DMS114 treated with DMSO at 0.1 percent for 48 hours (cell line): ENCODE results near the gene KARS1.
A peak's percentile ranks its signal among the peaks of the same experiment; 100 is the strongest.

Experiments used
- DNase-seq: peaks from one replicate; lab custom pipeline; 2025; ENCODE audit not compliant: unreplicated experiment; lab: John Stamatoyannopoulos, UW

KARS1 gene

DNA sequence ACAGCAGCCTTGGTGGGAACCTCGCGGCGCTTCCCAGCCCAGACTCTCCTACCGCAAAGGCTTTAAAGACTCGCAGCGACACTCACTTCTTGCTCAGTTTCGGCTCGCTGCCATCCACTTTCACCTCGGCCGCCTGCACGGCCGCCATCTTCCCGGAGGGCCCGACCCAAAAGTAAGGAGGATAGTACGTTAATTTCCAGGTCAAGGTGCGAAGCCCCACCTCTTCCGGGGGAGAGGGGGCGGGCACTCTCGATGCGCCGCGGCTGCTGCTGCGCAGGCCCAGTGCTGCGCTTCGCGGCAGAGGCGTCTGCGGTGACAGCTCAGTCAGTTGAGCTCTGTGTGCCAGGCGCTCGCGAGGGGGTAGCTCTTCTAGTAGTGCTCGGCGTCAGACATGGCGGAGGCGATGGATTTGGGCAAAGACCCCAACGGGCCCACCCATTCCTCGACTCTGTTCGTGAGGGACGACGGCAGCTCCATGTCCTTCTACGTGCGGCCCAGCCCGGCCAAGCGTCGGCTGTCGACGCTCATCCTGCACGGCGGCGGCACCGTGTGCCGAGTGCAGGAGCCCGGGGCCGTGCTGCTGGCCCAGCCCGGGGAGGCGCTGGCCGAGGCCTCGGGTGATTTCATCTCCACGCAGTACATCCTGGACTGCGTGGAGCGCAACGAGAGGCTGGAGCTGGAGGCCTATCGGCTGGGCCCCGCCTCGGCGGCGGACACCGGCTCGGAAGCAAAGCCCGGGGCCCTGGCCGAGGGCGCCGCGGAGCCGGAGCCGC lies at the start of gene KARS1, which contains the start of gene TERF2IP:
Gene KARS1, minus strand, starts transcription at position 174 of the 773 bp plus-strand sequence. Its CDS starts 26 bp downstream, at position 148.
Gene TERF2IP, plus strand, starts transcription at position 282 of the 773 bp plus-strand sequence. Its CDS starts 110 bp downstream, at position 392.
- peak; percentile 90 for DNase-seq

DNA sequence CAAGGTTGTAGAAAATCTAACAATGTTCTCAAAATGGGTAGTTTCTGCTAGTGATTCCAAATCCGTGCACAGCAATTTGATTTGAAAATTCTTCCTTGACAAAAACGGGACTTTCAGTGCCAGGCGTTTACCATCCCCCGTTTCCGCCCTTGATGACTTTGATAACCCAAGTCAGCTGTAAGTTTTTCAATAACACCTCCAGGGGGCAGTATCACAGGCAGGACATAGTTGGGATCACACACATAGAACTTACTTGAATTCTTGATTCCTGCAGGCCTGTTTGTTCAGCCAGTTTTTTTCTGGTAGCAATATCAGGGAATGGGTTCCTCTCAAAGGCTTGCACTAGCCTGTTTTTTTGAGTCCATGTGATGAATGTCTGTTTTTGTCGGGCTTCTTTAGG lies 48.2 kb upstream of the KARS1 start:
- no peak for DNase-seq

DNA sequence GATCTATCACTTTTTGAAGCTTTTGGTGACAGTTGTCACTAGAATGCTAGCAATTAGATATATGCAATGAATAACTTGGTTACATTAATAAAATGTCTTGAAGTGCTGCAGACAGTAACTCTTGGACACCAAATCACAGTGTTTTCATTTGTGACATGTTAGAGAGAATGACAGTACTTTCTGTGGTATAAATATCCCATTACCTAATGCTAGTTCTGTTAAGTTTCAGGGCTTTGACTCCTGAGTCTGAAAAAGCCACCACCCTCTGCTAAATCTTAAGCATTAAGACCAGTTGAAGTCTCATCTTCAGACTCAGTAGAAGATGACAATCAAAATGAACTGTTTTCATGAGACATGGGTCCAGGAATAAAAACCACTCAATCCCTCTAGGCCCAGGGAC lies 39.9 kb upstream of the KARS1 start:
- DNase-seq = no peak

DNA sequence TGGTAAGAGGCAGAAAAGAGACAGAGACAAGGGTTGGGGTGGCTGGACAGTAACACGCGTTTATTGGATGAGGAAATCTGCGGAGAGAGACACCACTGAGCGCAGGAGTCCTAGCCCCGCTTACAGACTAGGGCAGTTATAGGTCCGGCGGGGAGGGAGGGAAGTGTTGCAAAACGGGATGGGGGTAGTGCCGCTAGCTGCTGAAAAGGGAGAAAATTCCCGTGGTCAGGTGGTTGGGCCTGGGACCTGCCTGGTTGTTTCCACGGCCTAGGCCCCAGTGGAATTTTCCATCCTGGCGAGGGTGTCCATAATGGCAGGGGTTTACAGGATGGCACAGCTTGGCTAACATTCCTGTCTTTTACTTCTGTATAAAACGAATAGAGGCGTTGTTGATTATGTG lies 34.8 kb upstream of the KARS1 start:
- DNase-seq = no peak

DNA sequence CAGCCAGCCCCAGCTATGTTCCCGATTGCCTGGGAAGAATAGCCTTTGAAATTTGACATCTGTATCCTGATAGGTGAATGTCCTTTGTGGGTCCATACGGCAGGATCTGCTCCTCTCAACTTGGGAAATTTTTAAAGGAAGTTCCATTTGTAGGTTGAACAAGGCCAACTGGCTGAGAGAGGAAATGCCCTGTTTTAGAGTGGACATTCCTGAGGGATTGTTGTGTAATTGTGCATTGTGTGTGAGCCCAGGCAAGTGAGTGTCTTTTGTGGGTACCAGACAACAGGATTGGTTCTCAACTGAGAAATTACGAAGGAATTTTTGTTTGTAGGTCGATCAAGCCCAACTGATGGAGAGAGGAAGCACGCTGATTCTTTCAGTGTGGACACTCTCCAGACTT lies 31.9 kb upstream of the KARS1 start:
- no peak for DNase-seq

DNA sequence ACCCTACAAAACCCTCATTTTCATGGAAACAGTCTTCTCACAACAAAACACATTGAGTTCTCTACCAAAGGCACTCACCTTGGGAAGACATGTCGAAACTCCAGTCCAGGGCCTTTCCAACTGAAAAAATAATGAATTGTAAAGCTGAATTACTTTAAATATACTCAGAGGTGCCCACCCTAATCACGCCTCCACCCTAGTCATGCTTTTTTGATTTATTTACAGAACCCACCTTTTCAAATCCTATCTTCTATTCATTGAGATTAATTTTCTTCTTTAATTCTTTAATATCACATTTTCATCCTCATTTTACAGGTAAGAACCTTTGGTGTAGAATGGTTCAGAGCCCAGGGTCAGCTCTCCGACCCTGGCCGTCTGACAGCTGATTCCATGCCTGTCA lies 29.4 kb upstream of the KARS1 start, which contains the start of gene CPHXL2:
Gene CPHXL2, minus strand, starts transcription at position 101 of the 400 bp plus-strand sequence. Its CDS starts 10 bp downstream, at position 91.
- DNase-seq = no peak

DNA sequence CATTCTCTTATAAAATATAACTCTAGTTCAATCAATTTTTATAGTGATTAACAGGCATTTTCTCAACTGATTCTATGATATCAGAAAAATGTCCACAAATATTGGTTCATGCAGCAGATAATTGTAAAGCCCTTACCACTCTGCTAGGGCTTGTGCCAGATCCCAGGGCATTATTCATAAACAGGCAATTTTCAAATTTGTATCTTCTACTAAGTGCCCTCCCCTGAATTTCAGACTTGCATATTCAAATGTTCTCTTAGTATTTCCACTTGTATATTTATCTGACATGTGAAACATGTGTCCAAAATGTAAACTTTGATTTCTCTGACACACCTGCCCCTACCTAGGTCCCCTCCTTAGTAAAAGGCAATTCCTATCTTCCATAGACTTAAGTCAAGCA lies 20.0 kb upstream of the KARS1 start:
- DNase-seq = no peak

DNA sequence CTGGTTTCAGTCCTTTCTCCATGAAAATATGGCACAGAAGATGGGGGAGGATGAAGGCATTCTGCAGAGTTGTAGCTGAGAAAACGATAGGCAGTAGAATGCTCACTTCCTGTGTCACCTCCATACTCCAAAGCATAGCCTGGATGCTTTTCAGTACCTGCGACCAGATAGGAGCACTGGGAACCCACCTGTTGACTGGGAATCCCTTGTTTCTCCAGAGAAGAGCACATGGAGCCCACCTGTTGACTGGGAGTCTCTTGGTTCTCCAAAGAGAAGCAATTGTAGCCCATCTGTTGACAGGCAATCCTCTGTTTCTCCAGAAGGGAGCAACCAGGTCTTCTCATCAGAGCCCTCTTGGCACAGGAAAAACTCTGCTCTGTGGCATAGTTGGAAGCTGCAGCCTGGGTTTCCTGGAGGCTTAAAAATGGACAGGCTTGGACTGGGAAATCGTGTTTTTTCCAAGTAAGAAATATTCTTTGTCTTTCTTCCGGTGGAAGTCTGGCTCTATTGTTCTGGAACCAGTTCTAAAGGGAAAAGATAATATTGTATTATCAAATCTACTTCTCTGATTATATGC lies 13.3 kb upstream of the KARS1 start:
- DNase-seq = no peak

DNA sequence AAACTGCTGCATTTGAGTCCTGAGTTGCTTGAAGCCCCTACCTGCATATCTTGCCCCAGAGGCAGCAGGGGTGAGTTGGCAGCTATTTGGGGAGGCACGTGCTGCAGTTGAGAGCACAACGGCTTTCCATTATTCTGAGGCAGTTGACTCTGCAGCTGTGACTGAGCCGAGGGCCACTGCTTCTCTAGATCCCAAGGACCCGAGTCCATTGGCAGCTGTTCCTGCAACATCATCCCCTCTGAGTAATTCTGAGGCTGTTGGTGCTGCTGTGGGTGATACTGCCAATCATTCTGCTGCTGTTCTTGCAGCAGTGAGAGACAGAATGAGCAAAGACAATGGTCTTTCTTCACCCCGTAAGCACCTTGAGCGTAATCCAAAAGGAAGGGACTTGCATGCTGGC lies 12.9 kb upstream of the KARS1 start:
- DNase-seq = no peak

DNA sequence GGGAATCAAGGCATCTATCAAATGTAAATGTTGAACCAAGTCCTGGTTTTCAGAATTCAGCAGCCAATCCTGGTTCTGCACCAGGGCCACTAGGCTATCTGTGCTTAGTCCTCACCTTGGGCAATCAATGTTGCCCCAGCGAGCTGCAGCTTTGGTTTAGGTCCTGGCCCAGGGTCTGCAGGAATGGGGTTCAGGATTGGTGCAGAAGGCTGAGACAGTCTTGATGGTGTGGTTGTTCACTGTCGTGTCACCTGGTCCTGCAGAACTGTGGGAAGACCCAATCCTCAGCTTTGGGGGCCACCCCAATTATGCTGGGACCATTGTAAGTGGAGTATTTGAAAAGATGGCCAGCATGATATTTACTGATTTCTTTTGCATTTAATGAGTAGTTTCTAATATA lies 10.7 kb upstream of the KARS1 start:
- no peak for DNase-seq

DNA sequence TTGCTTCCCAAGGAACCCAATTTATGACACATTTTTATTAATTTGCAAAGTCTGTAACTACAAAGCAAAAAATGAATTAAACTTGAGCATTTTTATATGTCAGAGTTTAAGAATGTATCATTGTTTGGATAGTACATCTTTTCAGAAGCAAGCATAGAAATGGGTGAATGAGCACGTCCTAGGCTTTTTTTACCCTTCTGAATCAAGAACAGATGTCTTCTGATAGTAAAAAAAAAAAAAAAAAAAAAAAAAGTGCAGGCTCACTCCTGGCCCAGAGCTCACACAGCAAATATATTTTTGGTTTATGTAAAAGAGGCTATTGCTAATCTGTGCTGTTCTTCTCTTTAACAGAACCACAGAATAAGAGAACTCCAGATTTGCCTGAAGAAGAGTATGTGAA lies 6.5 kb upstream of the KARS1 start:
- no peak for DNase-seq

DNA sequence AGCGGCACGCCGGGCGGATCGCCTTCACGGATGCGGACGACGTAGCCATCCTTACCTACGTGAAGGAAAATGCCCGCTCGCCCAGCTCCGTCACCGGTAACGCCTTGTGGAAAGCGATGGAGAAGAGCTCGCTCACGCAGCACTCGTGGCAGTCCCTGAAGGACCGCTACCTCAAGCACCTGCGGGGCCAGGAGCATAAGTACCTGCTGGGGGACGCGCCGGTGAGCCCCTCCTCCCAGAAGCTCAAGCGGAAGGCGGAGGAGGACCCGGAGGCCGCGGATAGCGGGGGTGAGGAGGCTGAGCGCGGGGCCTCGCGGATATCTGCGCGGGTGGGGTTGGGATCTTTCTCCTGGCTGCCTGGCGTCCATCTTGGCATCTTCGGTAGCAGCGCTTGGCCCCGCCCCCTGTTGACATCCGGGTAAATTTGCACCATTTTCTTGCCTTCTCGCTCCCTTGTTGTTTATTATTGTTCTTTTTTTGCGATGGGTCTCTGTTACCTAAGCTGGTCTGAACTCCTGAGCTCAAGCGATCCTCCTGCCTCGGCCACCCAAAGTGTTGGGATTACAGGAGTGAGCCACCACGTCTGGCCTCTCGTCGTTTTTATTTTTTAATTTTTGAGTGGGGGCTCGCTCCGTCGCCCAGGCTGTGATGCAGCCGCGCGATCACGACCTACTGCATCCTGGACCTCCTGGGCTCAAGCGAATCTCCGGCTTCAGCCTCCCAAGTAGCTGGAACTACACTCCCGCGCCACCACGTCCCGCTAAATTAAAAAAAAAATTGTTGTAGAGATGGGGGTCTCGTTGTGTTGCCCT lies 1.0 kb upstream of the KARS1 start:
- peak; percentile 84 for DNase-seq

DNA sequence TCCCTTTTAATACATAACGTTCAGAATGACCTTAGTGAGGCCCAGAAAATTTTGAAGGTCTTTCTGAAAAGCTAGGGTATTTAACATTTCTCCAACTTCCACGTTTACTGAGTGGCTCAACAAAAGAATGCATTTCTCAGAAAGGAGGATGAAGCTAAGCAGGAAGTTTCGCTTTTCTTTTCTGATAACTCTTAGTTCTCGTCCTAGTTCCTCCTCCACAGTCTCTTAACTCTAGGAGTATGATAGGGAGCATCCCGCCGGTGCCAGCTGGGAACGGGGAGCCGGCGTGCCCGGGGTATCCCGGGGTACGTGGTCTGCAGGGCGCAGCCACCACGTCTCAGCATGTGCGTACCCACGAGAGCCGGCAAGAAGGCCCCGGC lies 363 bp downstream of the KARS1 start:
- no peak for DNase-seq

DNA sequence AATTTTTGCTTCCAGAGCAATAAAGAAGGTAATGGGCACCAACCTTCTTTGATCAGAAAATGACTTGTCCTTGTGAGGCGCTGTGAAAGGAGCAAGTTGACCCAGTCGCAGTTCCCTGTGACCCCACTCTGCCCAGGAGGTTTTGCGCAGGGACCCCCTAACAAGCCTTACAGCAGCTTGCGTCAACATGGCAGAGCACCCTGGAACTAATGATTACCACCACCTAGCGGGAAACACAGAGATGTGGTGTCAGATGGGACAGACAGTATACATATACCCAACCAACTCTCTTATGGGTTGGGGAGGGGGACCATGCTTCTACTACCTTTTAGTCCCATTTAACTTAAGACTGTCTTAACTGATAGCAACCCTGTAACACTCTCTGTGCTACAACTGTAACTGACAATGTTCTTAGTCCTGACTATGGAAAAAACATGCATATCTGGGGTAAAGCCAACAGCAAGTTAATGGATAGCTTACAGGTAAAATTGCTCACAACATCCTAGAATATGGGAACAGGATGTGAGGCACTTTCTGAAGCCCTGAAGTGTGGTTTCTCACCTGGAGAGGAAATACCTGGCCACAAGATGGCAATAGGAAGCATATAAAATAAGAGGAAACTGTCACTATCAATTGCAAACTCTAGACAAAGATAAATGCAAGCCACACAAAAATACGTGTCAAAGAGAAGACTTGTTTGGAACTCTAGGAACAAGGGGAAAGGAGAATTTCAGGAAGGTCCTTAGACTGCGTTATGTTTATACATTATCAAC lies 3.0 kb downstream of the KARS1 start:
- no peak for DNase-seq

DNA sequence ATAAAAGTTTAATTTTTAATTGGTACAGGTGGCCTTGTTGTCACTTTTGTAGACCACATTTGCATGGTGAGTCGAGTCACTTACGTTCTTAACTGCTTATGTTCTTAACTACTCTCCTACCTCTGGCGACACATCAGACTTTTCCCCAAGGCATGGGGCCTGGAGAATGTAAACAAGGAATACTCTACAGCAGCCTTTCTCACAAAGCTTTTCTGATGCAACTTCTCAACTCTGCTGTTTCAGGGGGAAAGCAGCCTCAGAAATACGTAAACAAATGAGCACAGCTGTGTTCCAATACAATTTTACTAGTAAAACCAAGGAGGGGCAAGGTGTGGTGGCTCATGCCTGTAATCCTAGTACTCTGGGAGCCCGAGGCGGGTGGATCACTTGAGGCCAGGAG lies 6.9 kb downstream of the KARS1 start:
- no peak for DNase-seq

DNA sequence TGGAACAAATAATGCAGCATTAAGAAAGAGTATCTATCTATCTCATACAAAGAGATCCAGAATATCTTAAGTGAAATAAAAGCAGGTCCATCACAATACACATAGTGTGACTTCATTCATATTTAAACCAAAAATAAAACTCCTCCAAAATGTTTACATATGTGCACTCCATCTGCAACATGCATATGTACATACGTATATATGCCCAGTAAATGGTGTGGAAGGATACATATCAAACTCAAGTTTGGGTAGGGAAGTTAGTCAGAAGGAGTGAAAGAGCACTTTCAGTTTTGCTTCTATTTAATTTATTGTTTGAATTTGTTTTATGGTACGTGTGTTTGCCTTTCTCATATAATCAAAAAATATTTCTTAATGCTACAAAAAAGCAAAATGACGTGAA lies 12.4 kb downstream of the KARS1 start:
- DNase-seq = no peak

DNA sequence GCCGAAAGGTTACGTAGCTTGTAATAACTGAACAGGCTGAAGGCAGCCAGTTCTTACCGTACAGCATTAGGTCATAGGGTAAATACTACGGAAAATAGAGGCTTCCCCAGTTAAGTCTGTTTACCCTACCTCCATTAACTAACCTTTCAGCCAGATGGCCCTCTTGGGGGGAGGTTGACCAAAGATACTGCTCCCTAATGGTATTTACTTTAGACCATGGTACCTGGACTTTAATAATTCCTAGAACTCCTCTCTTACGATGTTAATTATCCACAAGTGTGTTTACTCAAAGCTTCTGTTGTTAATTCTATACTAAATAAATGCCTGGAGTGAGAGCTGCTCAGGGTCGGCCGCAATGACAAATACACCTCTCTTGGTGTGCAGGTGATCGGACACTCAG lies 14.6 kb downstream of the KARS1 start:
- no peak for DNase-seq

DNA sequence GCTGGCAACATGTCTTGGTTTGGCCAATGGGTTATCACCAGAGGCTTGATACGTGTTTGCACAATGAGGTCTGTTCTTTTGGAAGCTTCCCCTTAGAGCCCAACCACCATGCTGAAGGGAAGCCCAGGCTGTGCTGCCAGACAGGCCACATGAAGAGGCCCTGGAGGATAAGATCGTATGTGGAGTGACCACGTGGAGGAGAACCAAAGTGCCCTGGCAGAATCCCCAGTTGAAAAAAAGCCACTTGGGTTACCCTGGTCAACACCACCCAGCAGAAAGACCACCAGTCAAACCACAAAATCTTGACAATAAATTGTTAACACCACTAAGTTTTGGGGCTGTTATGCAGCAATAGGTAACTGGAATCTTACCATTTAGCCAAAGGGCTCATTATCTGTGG lies 17.4 kb downstream of the KARS1 start:
- DNase-seq = no peak

DNA sequence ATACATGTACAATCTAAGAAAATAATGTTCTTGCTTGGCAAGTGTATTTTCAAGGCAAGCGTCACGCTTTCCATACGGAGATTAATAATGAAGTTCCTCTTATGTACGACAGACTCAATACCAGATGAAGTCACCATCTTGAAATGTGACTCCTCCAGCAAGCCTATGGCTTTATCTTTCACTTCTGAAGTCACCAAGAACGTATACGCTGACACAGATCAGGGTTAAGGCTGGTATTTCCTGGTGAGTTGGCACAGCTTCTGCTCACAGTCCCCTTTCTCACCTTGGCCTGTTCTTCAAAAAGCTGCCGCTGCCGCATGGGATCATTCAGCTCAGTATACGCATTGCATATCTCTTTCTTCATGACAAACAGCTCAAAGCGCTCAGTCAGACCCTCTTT lies 18.3 kb downstream of the KARS1 start:
- no peak for DNase-seq

DNA sequence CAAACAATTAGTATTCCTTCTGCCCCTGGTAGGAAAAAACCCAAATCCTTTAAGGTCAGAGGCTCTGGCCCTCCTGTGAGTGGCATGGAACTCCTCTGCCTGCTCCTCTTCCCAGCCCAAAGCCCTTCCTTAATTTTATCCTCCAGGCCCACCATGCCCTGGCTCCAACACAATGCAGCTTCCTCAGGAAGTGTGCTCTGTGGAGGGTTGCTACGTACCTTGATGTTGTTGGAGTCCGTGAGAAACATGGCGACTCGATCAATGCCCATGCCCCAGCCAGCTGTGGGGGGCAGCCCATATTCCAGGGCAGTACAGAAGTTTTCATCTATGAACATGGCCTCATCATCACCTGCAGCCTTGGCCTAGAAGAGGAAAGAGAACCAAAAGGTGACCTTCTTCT lies 19.1 kb downstream of the KARS1 start:
- DNase-seq = no peak

DNA sequence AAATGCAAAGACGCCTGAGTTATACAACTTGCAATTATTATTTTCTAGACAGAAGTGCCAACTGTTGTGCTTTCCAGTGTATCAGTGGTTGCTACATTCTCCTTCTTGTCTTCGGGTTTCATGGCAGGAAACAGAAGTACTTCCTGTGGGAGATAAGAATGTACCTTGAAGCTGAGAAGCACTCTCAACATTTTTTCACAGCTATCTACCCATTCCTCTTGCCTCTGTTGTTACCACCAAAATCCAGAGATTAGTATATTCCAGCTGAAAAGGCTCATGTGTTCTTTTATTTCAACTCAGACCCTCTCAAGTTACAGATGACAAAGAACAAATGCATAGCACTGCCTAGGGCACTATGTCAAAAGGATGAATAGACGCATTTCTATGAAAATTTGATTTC lies 19.6 kb downstream of the KARS1 start:
- no peak for DNase-seq
